Epithelial cell of proximal tubule (primary cell): ENCODE data around the gene ZNF524. TPM values are rescaled to one million over a fixed set of nuclear protein-coding genes. Genes with fewer than 3 reads are reported as not detected.
A peak's percentile ranks its signal among the peaks of the same experiment; 100 is the strongest.

Experiments used
- DNase-seq: peaks from one replicate; pipeline ENCODE4 v3.0.0-alpha.2; 2011; ENCODE audit warnings: low read depth
- H3K4me3 ChIP-seq: 2 replicates; pipeline ENCODE4 v1.5.1; 2011; ENCODE audit warnings: low read depth, mild to moderate bottlenecking, low read length
- CTCF ChIP-seq: conservative IDR thresholded peaks from 2 replicates; pipeline ENCODE4 v1.5.1; 2012; ENCODE audit warnings: low read depth, mild to moderate bottlenecking, low read length
- total RNA-seq: library from RNA; depleted of rRNA; stranded (reverse); fragments of >200 nt; gene quantifications from 2 replicates; pipeline ENCODE4 v1.2.3, GENCODE V29; 2015

Gene ZNF524
- total RNA-seq, 1 donor from 2014 or later, result 18.0 TPM

- TF ChIP-seq CTCF, result peak; percentile 68
- H3K4me3 ChIP-seq, result no peak overlapping the region
- DNase-seq, result no peak
Measured at GRCh38 chr19:55638864-55639359, 38.8 kb downstream of the ZNF524 start.

GRCh38 chr19:55640043-55640576 lies 40.0 kb downstream of the ZNF524 start:
- DNase-seq, result no peak
- H3K4me3 ChIP-seq, result peak overlapping the region; percentile 85
- TF ChIP-seq CTCF, result peak; percentile 50

GRCh38 chr19:55640577-55641425 lies 40.7 kb downstream of the ZNF524 start, which contains the start of gene ZNF580:
Gene ZNF580 (plus strand): TSS chr19:55641002. CDS start chr19:55642509, 1,507 bp downstream.
- TF ChIP-seq CTCF, result no peak
- no peak for DNase-seq
- H3K4me3 ChIP-seq, result peak within 1 kb of the TSS; percentile 85

GRCh38 chr19:55641426-55642152 lies 41.5 kb downstream of the ZNF524 start:
- no peak for TF ChIP-seq CTCF
- DNase-seq, result no peak

GRCh38 chr19:55642153-55643002 lies 42.3 kb downstream of the ZNF524 start:
- DNase-seq, result no peak
- no peak for TF ChIP-seq CTCF
- peak overlapping the region; percentile 85 for H3K4me3 ChIP-seq

More at GRCh38 chr19:55641426-55642152, 41.5 kb downstream of the ZNF524 start:
- H3K4me3 ChIP-seq, result peak overlapping the region; percentile 85
